Neuronal stem cell (in vitro differentiated cells): ENCODE measurements around the gene DEAF1.
A peak's percentile ranks its signal among the peaks of the same experiment; 100 is the strongest.

Experiments
- DNase-seq: peaks from one replicate; pipeline ENCODE4 v3.0.0-alpha.2; 2013; ENCODE audit warnings: low spot score
- H2AFZ ChIP-seq: one replicate; pipeline ENCODE4 v1.6.1; 2013; ENCODE audit warnings: mild to moderate bottlenecking, low read length, inconsistent platforms
- H2AK5ac ChIP-seq: 2 replicates; pipeline ENCODE4 v1.6.1; 2013; ENCODE audit warnings: low read depth, mild to moderate bottlenecking, inconsistent platforms, low read length, moderate library complexity, mixed read lengths
- H2BK120ac ChIP-seq: 2 replicates; pipeline ENCODE4 v1.6.1; 2013; ENCODE audit warnings: low read depth, mild to moderate bottlenecking, inconsistent platforms, low read length, moderate library complexity, mixed read lengths
- H2BK12ac ChIP-seq: one replicate; pipeline ENCODE4 v1.6.1; 2013; ENCODE audit warnings: low read length, inconsistent platforms
- H2BK15ac ChIP-seq: 2 replicates; pipeline ENCODE4 v1.6.1; 2013; ENCODE audit warnings: mild to moderate bottlenecking, low read length, inconsistent platforms, mixed read lengths
- H2BK5ac ChIP-seq: one replicate; pipeline ENCODE4 v1.6.1; 2013; ENCODE audit warnings: inconsistent platforms, mild to moderate bottlenecking, low read length, moderate library complexity
- H3K14ac ChIP-seq: one replicate; pipeline ENCODE4 v1.6.1; 2013; ENCODE audit warnings: low read length, inconsistent platforms
- H3K18ac ChIP-seq: 2 replicates; pipeline ENCODE4 v1.6.1; 2013; ENCODE audit warnings: low read length, inconsistent platforms
- H3K23ac ChIP-seq: 2 replicates; pipeline ENCODE4 v1.6.1; 2013; ENCODE audit warnings: low read depth, mild to moderate bottlenecking, mixed read lengths, low read length, inconsistent platforms; ENCODE audit not compliant: poor library complexity
- H3K27ac ChIP-seq: replicated peaks from 3 replicates; pipeline ENCODE4 v1.5.1; 2013; ENCODE audit warnings: low read length, inconsistent platforms
- H3K27me3 ChIP-seq, 3 experiments: 2 replicates each; pipeline ENCODE4 v1.6.1; 2013; ENCODE audit warnings: low read length in 3 of 3, mild to moderate bottlenecking in 2 of 3, inconsistent platforms in 1 of 3, low read depth in 1 of 3, mixed read lengths in 1 of 3, moderate library complexity in 1 of 3; ENCODE audit not compliant: control insufficient read depth in 3 of 3, insufficient read depth in 3 of 3
- H3K36me3 ChIP-seq, 2 donors: replicated peaks in 1 of 2; 2 replicates each; pipeline ENCODE4 v1.6.1; 2013; ENCODE audit warnings: low read length in 2 of 2; ENCODE audit not compliant: control insufficient read depth in 2 of 2, insufficient read depth in 2 of 2
- H3K4ac ChIP-seq: 2 replicates; pipeline ENCODE4 v1.6.1; 2013; ENCODE audit warnings: inconsistent platforms, mild to moderate bottlenecking, low read length, moderate library complexity
- H3K4me1 ChIP-seq, 2 donors: 1 replicate in 1 of 2; 2 replicates in 1 of 2; pipeline ENCODE4 v1.6.1; 2013; ENCODE audit warnings: low read length in 2 of 2, low read depth in 1 of 2; ENCODE audit not compliant: control insufficient read depth in 2 of 2, insufficient read depth in 1 of 2
- H3K4me2 ChIP-seq: one replicate; pipeline ENCODE4 v1.6.1; 2013; ENCODE audit warnings: mild to moderate bottlenecking, low read length, inconsistent platforms; ENCODE audit not compliant: insufficient read depth, poor library complexity, severe bottlenecking
- H3K4me3 ChIP-seq, 2 donors: 2 replicates each; pipeline ENCODE4 v1.5.1; 2013; ENCODE audit warnings: low read length in 2 of 2, mild to moderate bottlenecking in 2 of 2, inconsistent platforms in 1 of 2, moderate library complexity in 1 of 2
- H3K79me1 ChIP-seq: one replicate; pipeline ENCODE4 v1.6.1; 2013; ENCODE audit warnings: low read depth, mild to moderate bottlenecking, inconsistent platforms, low read length, moderate library complexity
- H3K9ac ChIP-seq: one replicate; pipeline ENCODE4 v1.6.1; 2013; ENCODE audit warnings: mild to moderate bottlenecking, low read depth, low read length, inconsistent platforms; ENCODE audit not compliant: poor library complexity
- H3K9me3 ChIP-seq, 2 donors: replicated peaks in 1 of 2; 2 replicates each; pipeline versions ENCODE3 to v1.6.1; 2013; ENCODE audit warnings: low read length in 2 of 2, mild to moderate bottlenecking in 2 of 2, inconsistent platforms in 1 of 2, low read depth in 1 of 2, mixed read lengths in 1 of 2, moderate library complexity in 1 of 2; ENCODE audit not compliant: control insufficient read depth in 2 of 2, insufficient read depth in 1 of 2
- H4K8ac ChIP-seq: one replicate; pipeline ENCODE4 v1.6.1; 2013; ENCODE audit warnings: low read depth, mild to moderate bottlenecking, inconsistent platforms, low read length, moderate library complexity
- H4K91ac ChIP-seq: one replicate; pipeline ENCODE4 v1.6.1; 2013; ENCODE audit warnings: low read length, low read depth, mild to moderate bottlenecking, inconsistent platforms; ENCODE audit not compliant: poor library complexity
- WGBS, 2 donors: extraction: QIAGEN DNeasy Blood & Tissue Kit; methylation state at CpG; one replicate each; pipeline ENCODE4 v1.1.7; 2013; ENCODE audit warnings: missing lambda C conversion rate in 2 of 2, mixed read lengths in 1 of 2; ENCODE audit not compliant: insufficient read length in 2 of 2, insufficient replicate concordance in 1 of 2; ENCODE audit errors: extremely low coverage in 2 of 2; 5-methylcytosine and 5-hydroxymethylcytosine counted together

Gene DEAF1

DNA sequence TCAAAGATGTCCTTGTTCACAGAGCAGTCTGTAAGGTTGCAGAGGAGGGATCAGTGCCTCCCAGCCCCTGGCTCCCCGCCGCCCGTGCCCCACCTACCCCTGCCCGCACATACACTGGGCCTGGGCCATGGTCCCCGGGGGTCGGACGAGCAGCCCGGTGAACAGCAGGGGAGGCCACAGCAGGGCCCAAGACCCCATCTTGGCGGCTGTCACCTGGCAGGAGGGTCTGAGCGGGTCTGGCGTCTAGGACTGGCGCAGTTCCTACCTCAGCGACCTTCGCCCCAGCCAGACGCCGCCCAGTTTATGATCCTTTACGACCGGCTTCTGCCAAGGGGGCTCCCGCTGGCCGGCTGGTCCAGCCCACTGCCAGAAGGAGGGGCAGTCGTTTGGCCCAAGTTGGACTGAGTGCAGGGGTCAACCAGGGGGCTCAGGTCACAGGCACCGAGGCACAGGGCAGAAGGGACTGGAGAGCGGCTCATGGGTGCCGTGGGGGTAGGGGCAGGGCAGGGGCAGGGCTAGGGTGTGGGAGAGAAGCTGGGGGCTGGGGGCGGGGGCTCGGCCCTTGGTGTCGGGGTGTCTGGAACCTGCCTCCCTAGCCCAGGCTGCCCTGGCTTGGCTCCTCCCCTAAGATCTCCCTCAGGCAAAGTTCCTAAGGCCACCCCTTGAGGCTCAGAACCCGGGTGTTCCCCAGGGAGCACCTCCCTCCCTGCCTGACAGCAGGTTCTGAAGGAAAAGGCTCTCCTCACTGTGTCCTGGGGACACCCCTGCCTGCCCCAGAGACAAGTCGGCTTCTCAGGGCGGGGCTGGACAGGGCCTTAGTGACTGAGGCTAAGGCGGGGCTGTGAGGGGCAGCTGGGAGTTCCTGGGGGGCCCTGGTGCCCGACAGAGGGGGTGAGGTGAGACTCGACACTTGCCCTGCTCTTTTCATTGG lies 70.1 kb downstream of the DEAF1 start, which contains the start of gene CDHR5:
CDHR5 (minus strand) TSS at position 251 of the 931 bp plus-strand sequence; CDS start at position 198, 53 bp downstream.
- Histone ChIP-seq H3K79me1 (no peaks in the 10 kb centered on the region), H3K27me3 (peaks cover 0 to 11% (median 0%) of the 10 kb centered on the region in 3 experiments), H4K8ac (no peak within 1 kb of the TSS), H2BK120ac (no peak within 1 kb of the TSS), H3K9me3 (peaks cover 0 to 2% of the 10 kb centered on the region in 2 donors), H4K91ac (no peak within 1 kb of the TSS), H3K36me3 (peaks cover 0 to 3% of the 10 kb centered on the region in 2 donors), H3K4me3 (no peak within 1 kb of the TSS), H3K9ac (peak within 1 kb of the TSS; percentile 50), H2BK12ac (no peak within 1 kb of the TSS), H3K18ac (no peak within 1 kb of the TSS), H2BK15ac (no peak within 1 kb of the TSS), H3K27ac (no peak within 1 kb of the TSS), H3K23ac (peak within 1 kb of the TSS; percentile 31), H2BK5ac (peak within 1 kb of the TSS; percentile 82), H2AFZ (no peak within 1 kb of the TSS), H3K4me1 (peaks cover 0 to 1% of the 10 kb centered on the region in 2 donors), H3K4me2 (no peak within 1 kb of the TSS), H3K14ac (no peak within 1 kb of the TSS), H2AK5ac (peak within 1 kb of the TSS; percentile 75), H3K4ac (no peak within 1 kb of the TSS)
- DNase-seq: no peak
- no CpG with 5 or more reads among the region's 33 CpGs for WGBS, 2 donors

- Histone ChIP-seq H3K14ac (no peak overlapping the region), H3K4me1 (peaks cover 0 to 1% of the 10 kb centered on the region in 2 donors), H3K27me3 (peaks cover 0 to 11% (median 0%) of the 10 kb centered on the region in 3 experiments), H3K36me3 (peaks cover 0 to 3% of the 10 kb centered on the region in 2 donors), H2BK12ac (no peak overlapping the region), H4K91ac (no peak overlapping the region), H2BK120ac (no peak overlapping the region), H3K27ac (no peak overlapping the region), H3K18ac (no peak overlapping the region), H2AFZ (no peak overlapping the region), H2BK5ac (peak overlapping the region; percentile 82), H2AK5ac (peak overlapping the region; percentile 75), H2BK15ac (no peak overlapping the region), H4K8ac (no peak overlapping the region), H3K23ac (no peak overlapping the region), H3K4me3 (no peak overlapping the region), H3K4ac (no peak overlapping the region), H3K9me3 (peaks cover 0 to 2% of the 10 kb centered on the region in 2 donors), H3K9ac (peak overlapping the region; percentile 50), H3K4me2 (no peak overlapping the region), H3K79me1 (no peaks in the 10 kb centered on the region)
- no peak for DNase-seq
- no CpG with 5 or more reads among the region's 25 CpGs for WGBS, 2 donors
Observed at GRCh38 chr11:623999-624704, 70.9 kb downstream of the DEAF1 start.

DNA sequence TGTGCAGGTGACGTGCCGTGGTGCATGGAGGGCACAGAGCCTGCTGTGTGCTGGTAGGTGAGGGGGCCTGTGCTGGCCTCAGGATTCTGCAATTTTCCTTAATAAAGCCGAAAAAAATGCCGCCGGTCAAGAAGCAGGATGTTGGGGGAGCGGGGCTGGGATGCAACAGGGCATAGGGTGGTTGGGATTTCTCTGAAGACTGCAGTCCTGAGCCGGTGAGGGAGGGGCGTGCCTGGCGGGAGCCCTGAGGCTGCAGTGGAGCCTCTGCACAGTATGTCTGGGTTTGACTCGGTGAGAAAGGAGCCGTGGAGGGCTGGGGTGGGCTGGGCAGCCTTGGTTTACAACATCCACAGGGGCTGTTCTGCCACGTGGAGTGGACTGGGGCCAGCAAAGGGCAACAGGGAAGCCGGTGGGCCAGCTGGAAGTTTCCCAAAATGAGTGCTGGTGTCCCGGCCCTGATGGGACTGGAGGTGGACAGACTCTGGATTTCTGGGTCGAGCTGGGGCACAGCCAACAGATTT lies 71.6 kb downstream of the DEAF1 start:
- Histone ChIP-seq H3K4me3 (no peak overlapping the region), H3K79me1 (no peaks in the 10 kb centered on the region), H2AK5ac (no peak overlapping the region), H3K23ac (peak overlapping the region; percentile 25), H3K36me3 (peaks cover under 1 to 3% of the 10 kb centered on the region in 2 donors), H2AFZ (no peak overlapping the region), H3K27ac (no peak overlapping the region), H3K4ac (no peak overlapping the region), H2BK120ac (no peak overlapping the region), H2BK15ac (no peak overlapping the region), H3K18ac (no peak overlapping the region), H3K9ac (peak overlapping the region; percentile 50), H3K4me1 (peaks cover 0 to 1% of the 10 kb centered on the region in 2 donors), H4K8ac (no peak overlapping the region), H2BK12ac (no peak overlapping the region), H3K14ac (no peak overlapping the region), H3K9me3 (peaks cover 0 to 2% of the 10 kb centered on the region in 2 donors), H4K91ac (no peak overlapping the region), H3K27me3 (peaks cover 0 to 11% (median 0%) of the 10 kb centered on the region in 3 experiments), H3K4me2 (no peak overlapping the region), H2BK5ac (peak overlapping the region; percentile 24)
- DNase-seq: no peak
- no CpG with 5 or more reads among the region's 15 CpGs for WGBS, 2 donors
